SH-SY5Y (cell line): ENCODE measurements around the gene DCAF4.

ENCODE experiments used
- GATA2 ChIP-seq: IDR thresholded peaks from 2 replicates; pipeline ENCODE4 v1.6.1; 2011; ENCODE audit warnings: mild to moderate bottlenecking, low read depth, low read length
- GATA3 ChIP-seq: IDR thresholded peaks from 2 replicates; pipeline ENCODE4 v1.6.1; 2011; ENCODE audit warnings: low read depth, mild to moderate bottlenecking, low read length, moderate library complexity

- TF ChIP-seq GATA3 (no peak), GATA2 (no peak)
Observed at GRCh38 chr14:72952171-72952570, 25.9 kb downstream of the DCAF4 start.
